CD4-positive, alpha-beta memory T cell (primary cell): ENCODE results near the gene GPR75. TPM values are rescaled to one million over a fixed set of nuclear protein-coding genes. Genes with fewer than 3 reads are reported as not detected.
A peak's percentile ranks its signal among the peaks of the same experiment; 100 is the strongest.

Experiments
- CTCF ChIA-PET: fragments of 350-600 bp; sonication (Branson Sonifier 250); formaldehyde crosslinking; loops from one replicate; lab custom pipeline; 2021; ENCODE audit warnings: inconsistent platforms; ENCODE audit not compliant: partially characterized antibody; lab: Charles Lee
- POLR2A ChIA-PET: fragments of 350-600 bp; sonication (Branson Sonifier 250); formaldehyde crosslinking; loops from one replicate; lab custom pipeline; 2021; ENCODE audit not compliant: partially characterized antibody; lab: Charles Lee
- DNase-seq, 5 donors: peaks; one replicate each; pipeline versions ENCODE4 v3.0.0 to v3.0.0-alpha.2; 2020 to 2022; ENCODE audit warnings: mixed read lengths in 1 of 5
- H3K27ac ChIP-seq: one replicate; pipeline ENCODE4 v1.7.0; 2013; ENCODE audit warnings: low read depth, low read length
- H3K27me3 ChIP-seq: 2 replicates; pipeline ENCODE4 v1.7.0; 2013; ENCODE audit warnings: mild to moderate bottlenecking, low read length, moderate library complexity; ENCODE audit not compliant: insufficient read depth
- H3K36me3 ChIP-seq: 2 replicates; pipeline ENCODE4 v1.7.0; 2013; ENCODE audit warnings: mild to moderate bottlenecking, low read length, moderate library complexity; ENCODE audit not compliant: insufficient read depth
- H3K4me1 ChIP-seq: 2 replicates; pipeline ENCODE4 v1.7.0; 2013; ENCODE audit warnings: mild to moderate bottlenecking, low read length, moderate library complexity; ENCODE audit not compliant: insufficient read depth
- H3K4me3 ChIP-seq, 2 donors: one replicate each; pipeline ENCODE4 v1.7.0; 2013; ENCODE audit warnings: low read length in 2 of 2, mild to moderate bottlenecking in 1 of 2
- H3K9me3 ChIP-seq, 2 donors: one replicate each; pipeline ENCODE4 v1.7.0; 2013; ENCODE audit warnings: low read length in 2 of 2, control low read depth in 1 of 2; ENCODE audit not compliant: control insufficient read depth in 1 of 2
- H3K27ac Mint-ChIP-seq, 7 donors: one replicate each; pipeline ENCODE4 v1.8.0; 2020 to 2021; ENCODE audit warnings: mixed read lengths in 7 of 7, mild to moderate bottlenecking in 6 of 7, inconsistent platforms in 3 of 7, moderate library complexity in 3 of 7
- H3K27me3 Mint-ChIP-seq, 2 donors: one replicate each; pipeline ENCODE4 v1.8.0; 2020 to 2021; ENCODE audit warnings: mixed read lengths in 2 of 2
- H3K36me3 Mint-ChIP-seq, 2 donors: one replicate each; pipeline ENCODE4 v1.8.0; 2020 to 2021; ENCODE audit warnings: mixed read lengths in 2 of 2, inconsistent platforms in 1 of 2, mild to moderate bottlenecking in 1 of 2
- H3K4me1 Mint-ChIP-seq, 4 donors: one replicate each; pipeline ENCODE4 v1.8.0; 2020 to 2021; ENCODE audit warnings: mixed read lengths in 4 of 4, mild to moderate bottlenecking in 1 of 4
- H3K4me3 Mint-ChIP-seq, 8 donors: one replicate each; pipeline ENCODE4 v1.8.0; 2020 to 2021; ENCODE audit warnings: mixed read lengths in 8 of 8, mild to moderate bottlenecking in 7 of 8, moderate library complexity in 6 of 8, inconsistent platforms in 3 of 8
- H3K9me3 Mint-ChIP-seq, 8 donors: one replicate each; pipeline ENCODE4 v1.8.0; 2020 to 2021; ENCODE audit warnings: mixed read lengths in 8 of 8, mild to moderate bottlenecking in 5 of 8, inconsistent platforms in 3 of 8, moderate library complexity in 1 of 8
- intact Hi-C: fragments of 100-400 bp; cut with micrococcal nuclease; formaldehyde crosslinking; loops from one replicate; pipeline ENCODE4 v1.15.1; 2023
- polyA plus RNA-seq, 2 donors: library from polyadenylated mRNA; unstranded; fragments of 300-500 nt; fragmentation: Illumina TruSeq; gene quantifications; one replicate each; pipeline ENCODE4 v1.2.3, GENCODE V29; 2021
- total RNA-seq, 2 experiments: library from RNA; stranded (reverse); gene quantifications; one replicate each; pipeline ENCODE4 v1.2.3, GENCODE V29; 2021

GPR75 gene
- total and polyA plus RNA-seq, 4 experiments from 2014 or later = 3.1 to 4.3 TPM; not detected in 2

- Mint-ChIP-seq H3K4me1 (peaks cover 0 to 3% (median 1%) of the 10 kb centered on the region in 4 donors), H3K4me3 (no peak overlapping the region)
- CTCF ChIA-PET = no interaction called here
These were observed 26.9 kb upstream of the GPR75 start for GRCh38 chr2:53886406-53887280.

GRCh38 chr2:53884883-53885282 lies 25.1 kb upstream of the GPR75 start:
- Histone ChIP-seq H3K27me3 (no peaks in the 10 kb centered on the region), H3K9me3 (no peaks in the 10 kb centered on the region), H3K27ac (no peak overlapping the region), H3K36me3 (peaks cover 60% of the 10 kb centered on the region), H3K4me3 (no peak overlapping the region), H3K4me1 (no peaks in the 10 kb centered on the region)
- POLR2A ChIA-PET = no interaction called here
- DNase-seq = no peak
- H3K27me3 Mint-ChIP-seq = no peaks in the 10 kb centered on the region
- intact Hi-C loops = no loop called here
- H3K9me3 Mint-ChIP-seq = no peaks in the 10 kb centered on the region
- H3K4me3 Mint-ChIP-seq = no peak overlapping the region
- H3K4me1 Mint-ChIP-seq = peaks cover 0 to 4% (median 1%) of the 10 kb centered on the region in 4 donors
- CTCF ChIA-PET = no interaction called here
- peaks cover 63 to 82% of the 10 kb centered on the region in 2 donors for H3K36me3 Mint-ChIP-seq
- peak overlapping the region in 1 of 7 donors; percentile 21 for H3K27ac Mint-ChIP-seq

More at GRCh38 chr2:53886406-53887280, 26.9 kb upstream of the GPR75 start:
- DNase-seq = no peak
- no peaks in the 10 kb centered on the region for H3K9me3 ChIP-seq
- Mint-ChIP-seq H3K36me3 (peaks cover 60 to 86% of the 10 kb centered on the region in 2 donors), H3K27ac (peak overlapping the region in 2 of 7 donors; percentile 5 to 40), H3K9me3 (no peaks in the 10 kb centered on the region), H3K27me3 (no peaks in the 10 kb centered on the region)
- intact Hi-C loops = no loop called here
- H3K27ac ChIP-seq = no peak overlapping the region
- no peaks in the 10 kb centered on the region for H3K4me1 ChIP-seq
- H3K27me3 ChIP-seq = no peaks in the 10 kb centered on the region
- no peak overlapping the region for H3K4me3 ChIP-seq
- peaks cover 65% of the 10 kb centered on the region for H3K36me3 ChIP-seq
- POLR2A ChIA-PET = no interaction called here

GRCh38 chr2:53881986-53882385 lies 22.2 kb upstream of the GPR75 start:
- intact Hi-C loops = no loop called here
- Histone ChIP-seq H3K4me1 (no peaks in the 10 kb centered on the region), H3K4me3 (no peak overlapping the region), H3K36me3 (peaks cover 40% of the 10 kb centered on the region), H3K27ac (no peak overlapping the region), H3K9me3 (no peaks in the 10 kb centered on the region), H3K27me3 (no peaks in the 10 kb centered on the region)
- Mint-ChIP-seq H3K4me3 (no peak overlapping the region), H3K9me3 (no peaks in the 10 kb centered on the region), H3K27ac (peak overlapping the region in 1 of 7 donors; percentile 48), H3K36me3 (peaks cover 60 to 77% of the 10 kb centered on the region in 2 donors), H3K27me3 (no peaks in the 10 kb centered on the region), H3K4me1 (peaks cover 0 to 3% (median 1%) of the 10 kb centered on the region in 4 donors)
- no peak for DNase-seq
- ChIA-PET POLR2A (no interaction called here), CTCF (no interaction called here)

GRCh38 chr2:53881360-53881759 lies 21.6 kb upstream of the GPR75 start:
- H3K27me3 Mint-ChIP-seq = no peaks in the 10 kb centered on the region
- H3K4me3 ChIP-seq = no peak overlapping the region
- H3K27ac Mint-ChIP-seq = no peak overlapping the region
- no peak overlapping the region for H3K4me3 Mint-ChIP-seq
- no peak for DNase-seq
- intact Hi-C loops = no loop called here
- ChIA-PET CTCF (no interaction called here), POLR2A (no interaction called here)
- peaks cover 34% of the 10 kb centered on the region for H3K36me3 ChIP-seq
- H3K36me3 Mint-ChIP-seq = peaks cover 56 to 71% of the 10 kb centered on the region in 2 donors
- no peaks in the 10 kb centered on the region for H3K27me3 ChIP-seq
- no peaks in the 10 kb centered on the region for H3K9me3 Mint-ChIP-seq
- H3K9me3 ChIP-seq = no peaks in the 10 kb centered on the region
- no peak overlapping the region for H3K27ac ChIP-seq
- no peaks in the 10 kb centered on the region for H3K4me1 ChIP-seq
- H3K4me1 Mint-ChIP-seq = peaks cover 0 to 3% (median 0%) of the 10 kb centered on the region in 4 donors

- H3K9me3 ChIP-seq = no peaks in the 10 kb centered on the region
- H3K4me1 Mint-ChIP-seq = peaks cover 0 to 3% (median 0%) of the 10 kb centered on the region in 4 donors
- no peak overlapping the region for H3K4me3 Mint-ChIP-seq
- H3K4me1 ChIP-seq = no peaks in the 10 kb centered on the region
- H3K36me3 ChIP-seq = peaks cover 29% of the 10 kb centered on the region
- no peaks in the 10 kb centered on the region for H3K27me3 Mint-ChIP-seq
- intact Hi-C loops = no loop called here
- no peak overlapping the region for H3K27ac ChIP-seq
- no peak for DNase-seq
- peaks cover 60 to 71% of the 10 kb centered on the region in 2 donors for H3K36me3 Mint-ChIP-seq
- no peak overlapping the region for H3K4me3 ChIP-seq
- ChIA-PET POLR2A (no interaction called here), CTCF (no interaction called here)
- H3K27ac Mint-ChIP-seq = peak overlapping the region in 1 of 7 donors; percentile 10
- H3K27me3 ChIP-seq = no peaks in the 10 kb centered on the region
- H3K9me3 Mint-ChIP-seq = no peaks in the 10 kb centered on the region
These were observed 21.0 kb upstream of the GPR75 start for GRCh38 chr2:53880756-53881155.

- Histone ChIP-seq H3K27ac (no peak overlapping the region), H3K27me3 (no peaks in the 10 kb centered on the region), H3K4me3 (no peak overlapping the region), H3K36me3 (peaks cover 22% of the 10 kb centered on the region), H3K9me3 (no peaks in the 10 kb centered on the region), H3K4me1 (no peaks in the 10 kb centered on the region)
- Mint-ChIP-seq H3K27me3 (no peaks in the 10 kb centered on the region), H3K4me1 (peaks cover 0 to 2% (median 0%) of the 10 kb centered on the region in 4 donors), H3K36me3 (peaks cover 49 to 69% of the 10 kb centered on the region in 2 donors), H3K9me3 (no peaks in the 10 kb centered on the region), H3K27ac (no peak overlapping the region), H3K4me3 (no peak overlapping the region)
- intact Hi-C loops = no loop called here
- POLR2A ChIA-PET = no interaction called here
- CTCF ChIA-PET = no interaction called here
- DNase-seq = no peak
These were observed 17.8 kb upstream of the GPR75 start for GRCh38 chr2:53877556-53877955.

GRCh38 chr2:53877112-53877511 lies 17.3 kb upstream of the GPR75 start:
- Mint-ChIP-seq H3K4me3 (no peak overlapping the region), H3K27ac (no peak overlapping the region), H3K4me1 (peaks cover 0 to 2% (median 0%) of the 10 kb centered on the region in 4 donors), H3K9me3 (no peaks in the 10 kb centered on the region), H3K27me3 (no peaks in the 10 kb centered on the region), H3K36me3 (peaks cover 45 to 66% of the 10 kb centered on the region in 2 donors)
- H3K27ac ChIP-seq = no peak overlapping the region
- ChIA-PET CTCF (no interaction called here), POLR2A (no interaction called here)
- H3K27me3 ChIP-seq = no peaks in the 10 kb centered on the region
- H3K4me1 ChIP-seq = no peaks in the 10 kb centered on the region
- H3K36me3 ChIP-seq = peaks cover 18% of the 10 kb centered on the region
- no peaks in the 10 kb centered on the region for H3K9me3 ChIP-seq
- no peak for DNase-seq
- intact Hi-C loops = no loop called here
- no peak overlapping the region for H3K4me3 ChIP-seq
